Endothelial cell (in vitro differentiated cells): ENCODE measurements around the gene SYT17. TPM values are rescaled to one million over a fixed set of nuclear protein-coding genes. Genes with fewer than 3 reads are reported as not detected.

Experiments used
- DNase-seq: peaks from one replicate; pipeline ENCODE4 v3.0.0; 2021; ENCODE audit warnings: low spot score
- H3K27ac Mint-ChIP-seq: one replicate; pipeline ENCODE4 v1.8.0; 2021; ENCODE audit warnings: mixed read lengths, inconsistent platforms; ENCODE audit not compliant: unreplicated experiment
- H3K27me3 Mint-ChIP-seq: one replicate; pipeline ENCODE4 v1.8.0; 2021; ENCODE audit warnings: mild to moderate bottlenecking, moderate library complexity, mixed read lengths, inconsistent platforms; ENCODE audit not compliant: unreplicated experiment
- H3K36me3 Mint-ChIP-seq: one replicate; pipeline ENCODE4 v1.8.0; 2021; ENCODE audit warnings: mild to moderate bottlenecking, low read depth, mixed read lengths, inconsistent platforms; ENCODE audit not compliant: unreplicated experiment
- H3K4me1 Mint-ChIP-seq: one replicate; pipeline ENCODE4 v1.8.0; 2021; ENCODE audit warnings: mild to moderate bottlenecking, mixed read lengths, inconsistent platforms; ENCODE audit not compliant: unreplicated experiment
- H3K4me3 Mint-ChIP-seq: one replicate; pipeline ENCODE4 v1.8.0; 2021; ENCODE audit warnings: mild to moderate bottlenecking, mixed read lengths, inconsistent platforms; ENCODE audit not compliant: unreplicated experiment
- H3K9me3 Mint-ChIP-seq: one replicate; pipeline ENCODE4 v1.8.0; 2021; ENCODE audit warnings: mixed read lengths, inconsistent platforms; ENCODE audit not compliant: unreplicated experiment
- total RNA-seq: library from RNA; stranded (reverse); fragmentation: NEBNext Ultra II Directional; extraction: Animal tissue kit (Norgen Biotek cat#: 25700); gene quantifications from one replicate; pipeline ENCODE4 v1.2.1, GENCODE V29; 2021; ENCODE audit not compliant: unreplicated experiment
- TF ChIP-seq, protein P1 (sequence below): fragments of 200-600 bp; sonication (generic); IDR thresholded peaks from one replicate; pipeline ENCODE4 v1.5.0; 2021; ENCODE audit warnings: antibody characterized with exemption; ENCODE audit not compliant: unreplicated experiment

SYT17 gene
- total RNA-seq, 1 donor from 2014 or later = 16.4 TPM

DNA sequence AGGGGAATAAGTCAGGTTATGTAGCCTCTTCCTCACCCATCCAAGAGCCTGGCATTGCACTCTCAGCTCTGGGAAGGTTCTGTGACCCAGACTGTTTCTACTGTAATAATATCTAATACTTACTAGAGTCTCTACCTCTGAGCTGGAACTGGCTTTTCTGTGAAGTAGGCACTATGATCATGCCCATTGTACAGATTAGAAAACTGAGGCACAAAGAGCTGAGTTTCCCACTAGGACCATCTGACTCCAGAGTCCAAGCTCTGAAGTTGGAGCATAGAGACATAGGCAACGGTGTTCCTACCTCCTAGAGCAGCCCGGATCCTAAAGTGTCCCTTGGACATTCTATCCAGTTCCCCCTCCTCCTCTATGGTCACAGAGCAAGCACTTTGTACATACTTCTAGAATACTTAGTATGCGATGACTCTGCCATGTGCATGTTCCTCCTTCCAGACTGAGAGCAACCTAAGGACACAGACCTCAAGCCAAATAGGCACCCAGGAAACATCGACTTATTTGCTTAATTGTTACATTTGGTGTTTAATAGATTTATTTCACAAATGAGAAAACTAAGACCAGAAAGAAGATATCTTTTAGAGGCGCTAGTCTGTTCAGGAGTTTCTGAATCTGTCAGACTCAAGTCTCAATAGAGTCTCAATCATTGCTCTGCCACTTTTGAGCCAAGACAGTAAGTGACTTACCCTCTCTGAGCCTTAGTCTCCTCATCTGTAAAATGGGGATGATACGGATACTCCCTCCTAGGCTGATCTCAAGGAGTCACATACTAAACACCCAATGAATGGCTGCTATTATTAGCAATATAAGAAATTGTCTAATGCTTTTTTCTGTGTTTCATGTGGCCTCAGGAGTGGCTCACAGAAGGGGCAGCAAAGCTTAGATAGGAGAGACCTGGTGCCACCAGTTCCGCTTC lies 121.1 kb downstream of the SYT17 start:
- no peak for DNase-seq
- H3K4me3 Mint-ChIP-seq = no peak overlapping the region
- H3K4me1 Mint-ChIP-seq = peaks cover 2% of the 10 kb centered on the region
- H3K27me3 Mint-ChIP-seq = no peaks in the 10 kb centered on the region
- H3K9me3 Mint-ChIP-seq = no peaks in the 10 kb centered on the region
- no peaks in the 10 kb centered on the region for H3K36me3 Mint-ChIP-seq
- TF ChIP-seq, protein P1, sequence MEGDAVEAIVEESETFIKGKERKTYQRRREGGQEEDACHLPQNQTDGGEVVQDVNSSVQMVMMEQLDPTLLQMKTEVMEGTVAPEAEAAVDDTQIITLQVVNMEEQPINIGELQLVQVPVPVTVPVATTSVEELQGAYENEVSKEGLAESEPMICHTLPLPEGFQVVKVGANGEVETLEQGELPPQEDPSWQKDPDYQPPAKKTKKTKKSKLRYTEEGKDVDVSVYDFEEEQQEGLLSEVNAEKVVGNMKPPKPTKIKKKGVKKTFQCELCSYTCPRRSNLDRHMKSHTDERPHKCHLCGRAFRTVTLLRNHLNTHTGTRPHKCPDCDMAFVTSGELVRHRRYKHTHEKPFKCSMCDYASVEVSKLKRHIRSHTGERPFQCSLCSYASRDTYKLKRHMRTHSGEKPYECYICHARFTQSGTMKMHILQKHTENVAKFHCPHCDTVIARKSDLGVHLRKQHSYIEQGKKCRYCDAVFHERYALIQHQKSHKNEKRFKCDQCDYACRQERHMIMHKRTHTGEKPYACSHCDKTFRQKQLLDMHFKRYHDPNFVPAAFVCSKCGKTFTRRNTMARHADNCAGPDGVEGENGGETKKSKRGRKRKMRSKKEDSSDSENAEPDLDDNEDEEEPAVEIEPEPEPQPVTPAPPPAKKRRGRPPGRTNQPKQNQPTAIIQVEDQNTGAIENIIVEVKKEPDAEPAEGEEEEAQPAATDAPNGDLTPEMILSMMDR = no peak
- H3K27ac Mint-ChIP-seq = no peak overlapping the region

DNA sequence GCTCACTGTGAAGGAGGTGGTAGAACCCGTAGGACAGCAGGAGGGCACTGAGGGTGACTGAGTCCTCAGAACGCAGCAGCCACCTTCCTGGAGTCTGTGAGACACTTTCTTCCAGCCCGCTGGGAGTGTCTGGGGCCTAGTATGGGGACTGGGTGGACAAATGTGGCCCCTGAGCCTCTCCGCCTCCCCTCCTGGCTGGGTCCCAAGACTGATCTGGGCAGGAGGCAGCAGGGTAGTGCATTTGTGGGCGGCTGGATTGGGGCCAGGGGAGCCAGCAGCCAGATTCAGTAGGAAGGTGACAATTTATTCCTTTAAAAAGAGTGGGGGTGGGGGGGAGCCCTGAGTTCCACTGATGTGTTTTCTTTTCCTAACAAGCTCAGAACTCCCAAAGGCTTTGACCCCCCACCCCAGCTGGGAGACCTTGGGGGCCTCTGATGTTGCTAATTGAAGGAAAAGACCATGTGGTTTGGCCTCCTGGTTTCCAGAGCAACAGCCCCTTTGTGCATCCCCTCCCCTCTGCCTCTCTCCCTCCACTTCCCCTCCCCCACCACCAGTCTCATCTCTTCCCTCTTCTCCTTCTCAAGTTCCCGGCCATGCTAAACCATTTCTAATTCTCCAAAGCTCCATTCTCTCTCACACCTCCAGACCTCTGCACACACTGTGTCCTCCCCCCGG lies 121.9 kb downstream of the SYT17 start:
- no peaks in the 10 kb centered on the region for H3K27me3 Mint-ChIP-seq
- TF ChIP-seq, protein P1 = no peak
- no peak overlapping the region for H3K4me3 Mint-ChIP-seq
- no peak for DNase-seq
- no peaks in the 10 kb centered on the region for H3K9me3 Mint-ChIP-seq
- H3K27ac Mint-ChIP-seq = no peak overlapping the region
- H3K36me3 Mint-ChIP-seq = no peaks in the 10 kb centered on the region
- H3K4me1 Mint-ChIP-seq = peaks cover 8% of the 10 kb centered on the region

DNA sequence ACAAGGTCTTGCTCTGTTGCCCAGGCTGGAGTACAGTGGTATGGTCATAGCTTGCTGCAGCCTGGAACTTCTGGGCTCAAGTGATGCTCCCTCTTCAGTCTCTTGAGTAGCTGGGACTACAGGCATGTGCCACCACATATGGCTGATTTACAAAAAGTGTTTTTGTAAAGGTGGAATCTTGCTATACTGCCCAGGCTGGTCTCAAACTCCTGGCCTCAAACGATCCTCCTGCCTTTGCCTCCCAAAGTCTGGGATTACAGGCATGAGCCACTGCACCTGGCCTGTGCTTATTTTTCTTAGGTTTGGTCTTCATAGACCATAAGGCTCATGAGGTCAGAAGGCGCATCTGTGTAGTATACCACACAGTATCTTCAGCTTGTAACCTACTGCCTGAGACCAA lies 122.8 kb downstream of the SYT17 start:
- H3K27me3 Mint-ChIP-seq = no peaks in the 10 kb centered on the region
- H3K36me3 Mint-ChIP-seq = no peaks in the 10 kb centered on the region
- H3K4me1 Mint-ChIP-seq = peaks cover 8% of the 10 kb centered on the region
- no peaks in the 10 kb centered on the region for H3K9me3 Mint-ChIP-seq
- no peak overlapping the region for H3K4me3 Mint-ChIP-seq
- TF ChIP-seq, protein P1 = no peak
- H3K27ac Mint-ChIP-seq = peak overlapping the region; percentile 38
- DNase-seq = no peak

DNA sequence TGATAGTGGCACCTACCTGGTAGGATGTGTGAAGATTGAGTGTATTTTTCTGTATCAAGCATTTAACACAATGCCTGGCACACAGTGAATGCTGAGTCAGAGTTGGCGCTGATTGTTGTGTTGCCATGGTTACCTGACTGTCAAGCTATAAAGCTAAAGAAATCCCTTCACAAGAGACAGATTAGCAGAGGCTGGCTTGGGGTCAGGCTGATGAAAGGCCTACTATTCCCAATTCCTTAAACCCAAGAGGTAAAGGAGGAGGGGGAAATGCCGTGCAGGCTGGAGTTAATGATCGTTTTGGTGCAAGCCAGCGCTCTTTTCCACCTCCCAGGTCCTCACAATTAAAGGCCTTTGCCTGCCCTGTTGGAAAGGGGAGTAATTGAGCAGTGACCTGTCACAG lies 123.4 kb downstream of the SYT17 start:
- Mint-ChIP-seq H3K4me3 (no peak overlapping the region), H3K27me3 (no peaks in the 10 kb centered on the region), H3K4me1 (peaks cover 8% of the 10 kb centered on the region), H3K9me3 (no peaks in the 10 kb centered on the region), H3K27ac (peak overlapping the region; percentile 51), H3K36me3 (no peaks in the 10 kb centered on the region)
- DNase-seq = no peak
- TF ChIP-seq, protein P1 = no peak

DNA sequence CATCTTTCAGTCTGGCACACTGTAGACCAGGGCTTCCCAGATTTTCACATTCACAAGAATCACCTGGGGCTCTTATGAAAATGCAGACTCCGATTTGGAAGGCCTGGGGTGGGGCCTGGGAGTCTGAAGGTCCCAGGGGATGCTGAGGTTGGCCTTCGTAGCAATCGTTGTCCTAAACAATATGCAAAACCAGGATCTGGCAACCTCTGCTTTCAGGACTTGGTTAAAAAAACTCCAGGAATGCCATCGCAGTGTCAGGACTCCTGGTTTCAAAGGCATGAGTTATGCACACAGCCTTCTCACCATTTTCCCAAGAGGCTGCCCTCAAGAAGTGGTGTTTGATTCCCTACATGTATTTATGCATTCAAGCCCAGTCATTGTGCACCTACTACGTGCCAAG lies 124.1 kb downstream of the SYT17 start:
- no peak overlapping the region for H3K4me3 Mint-ChIP-seq
- DNase-seq = no peak
- no peaks in the 10 kb centered on the region for H3K9me3 Mint-ChIP-seq
- no peaks in the 10 kb centered on the region for H3K27me3 Mint-ChIP-seq
- no peaks in the 10 kb centered on the region for H3K36me3 Mint-ChIP-seq
- no peak overlapping the region for H3K27ac Mint-ChIP-seq
- H3K4me1 Mint-ChIP-seq = peaks cover 8% of the 10 kb centered on the region
- TF ChIP-seq, protein P1 = no peak
